COLO668 (cell line): Measurements from ENCODE around the gene GRIN2A.

Source experiments
- DNase-seq: peaks from one replicate; lab custom pipeline; 2025; ENCODE audit not compliant: unreplicated experiment; lab: John Stamatoyannopoulos, UW

Gene GRIN2A

GRCh38 chr16:9868606-9869149, 313.6 kb downstream of the GRIN2A start:
- DNase-seq = no peak

- no peak for DNase-seq
These were observed 315.1 kb downstream of the GRIN2A start for GRCh38 chr16:9867176-9867575.

- no peak for DNase-seq
These were observed 317.8 kb downstream of the GRIN2A start for GRCh38 chr16:9864461-9864860.

- no peak for DNase-seq
These were observed 319.9 kb downstream of the GRIN2A start for GRCh38 chr16:9862327-9862726.

- no peak for DNase-seq
These were observed 321.4 kb downstream of the GRIN2A start for GRCh38 chr16:9860876-9861275.

- DNase-seq = no peak
These were observed 322.4 kb downstream of the GRIN2A start for GRCh38 chr16:9859701-9860327.

GRCh38 chr16:9854675-9855074, 327.6 kb downstream of the GRIN2A start:
- no peak for DNase-seq

- DNase-seq = no peak
These were observed 330.2 kb downstream of the GRIN2A start for GRCh38 chr16:9852003-9852402.

GRCh38 chr16:9850817-9851216, 331.4 kb downstream of the GRIN2A start:
- no peak for DNase-seq

- DNase-seq = no peak
These were observed 332.5 kb downstream of the GRIN2A start for GRCh38 chr16:9849697-9850245.

- no peak for DNase-seq
These were observed 335.1 kb downstream of the GRIN2A start for GRCh38 chr16:9847146-9847545.

GRCh38 chr16:9846362-9847099, 335.7 kb downstream of the GRIN2A start:
- DNase-seq = no peak

GRCh38 chr16:9845661-9846361, 336.4 kb downstream of the GRIN2A start:
- no peak for DNase-seq

GRCh38 chr16:9844361-9844760, 337.9 kb downstream of the GRIN2A start:
- DNase-seq = no peak

- DNase-seq = no peak
These were observed 338.7 kb downstream of the GRIN2A start for GRCh38 chr16:9843424-9844018.

- no peak for DNase-seq
These were observed 341.2 kb downstream of the GRIN2A start for GRCh38 chr16:9840761-9841665.

- no peak for DNase-seq
These were observed 344.7 kb downstream of the GRIN2A start for GRCh38 chr16:9837481-9837880.

- DNase-seq = no peak
These were observed 346.0 kb downstream of the GRIN2A start for GRCh38 chr16:9836118-9836736.

GRCh38 chr16:9827062-9827752, 355.0 kb downstream of the GRIN2A start:
- DNase-seq = no peak
